Esophagus squamous epithelium (tissue), 4 donors: ENCODE data around the gene COPS9.

Source experiments
- CTCF ChIP-seq, 6 experiments: fragments of 450-650 bp in 4 of 6; fragments of 200-600 bp in 2 of 6; sonication (generic) in 2 of 6; IDR thresholded peaks; one replicate each; pipeline ENCODE4 v1.5.1; 2016 to 2019; ENCODE audit warnings: antibody characterized with exemption in 6 of 6, mild to moderate bottlenecking in 4 of 6, moderate library complexity in 4 of 6
- POLR2A ChIP-seq, 4 donors: fragments of 450-650 bp; IDR thresholded peaks; one replicate each; pipeline ENCODE4 v1.6.1; 2017; ENCODE audit warnings: antibody characterized with exemption in 4 of 4, mild to moderate bottlenecking in 4 of 4, moderate library complexity in 3 of 4

- TF ChIP-seq CTCF (IDR thresholded peaks at IDR 0.05): no peak
- TF ChIP-seq POLR2A (IDR thresholded peaks at IDR 0.05): no peak
These were observed 36.2 kb upstream of the COPS9 start for GRCh38 chr2:240172071-240172895.
